ENCODE results near the gene ITGA3. TPM values are rescaled to one million over a fixed set of nuclear protein-coding genes. Genes with fewer than 3 reads are reported as not detected.

ITGA3 gene
- total RNA-seq, 1 donor from 2014 or later, result 222 TPM

GRCh38 chr17:50093246-50093645 is 37.3 kb downstream of the ITGA3 start:
- no peaks in the 10 kb centered on the region for H3K9me3 ChIP-seq
- H3K36me3 ChIP-seq, result peaks cover 38 to 45% of the 10 kb centered on the region in 2 donors
- DNase-seq (ENCODE audit: low spot score in 2 of 2), result no peak
- H3K27me3 ChIP-seq, result no peaks in the 10 kb centered on the region
- intact Hi-C loops (cut with DNase I), result no loop called here
- TF ChIP-seq CTCF (IDR thresholded peaks at IDR 0.05), result no peak
- H3K4me3 ChIP-seq, result no peak overlapping the region
- peak overlapping the region in 1 of 2 donors; percentile 73 for H3K27ac ChIP-seq
- H3K4me1 ChIP-seq, result peaks cover 6 to 14% of the 10 kb centered on the region in 2 donors

GRCh38 chr17:50093807-50094206 is 37.9 kb downstream of the ITGA3 start:
- H3K36me3 ChIP-seq, result peaks cover 35 to 45% of the 10 kb centered on the region in 2 donors
- DNase-seq (ENCODE audit: low spot score in 2 of 2), result no peak
- H3K4me3 ChIP-seq, result no peak overlapping the region
- peaks cover 6 to 14% of the 10 kb centered on the region in 2 donors for H3K4me1 ChIP-seq
- no peaks in the 10 kb centered on the region for H3K27me3 ChIP-seq
- intact Hi-C loops (cut with DNase I), result loop anchor here (1.0 to 2.0 kb wide), 2 partner anchors 67 to 203 kb away; no protein-coding TSS in a partner anchor
- H3K9me3 ChIP-seq, result no peaks in the 10 kb centered on the region
- TF ChIP-seq CTCF (IDR thresholded peaks at IDR 0.05), result no peak
- peak overlapping the region; percentile 62 to 73 for H3K27ac ChIP-seq

GRCh38 chr17:50094243-50094752 is 38.4 kb downstream of the ITGA3 start:
- intact Hi-C loops (cut with DNase I), result loop anchor here (1.0 to 2.0 kb wide), 2 partner anchors 67 to 203 kb away; no protein-coding TSS in a partner anchor
- peak; percentile 85 to 87 (median 87) for TF ChIP-seq CTCF (IDR thresholded peaks at IDR 0.05)
- Histone ChIP-seq H3K9me3 (no peaks in the 10 kb centered on the region), H3K36me3 (peaks cover 34 to 45% of the 10 kb centered on the region in 2 donors), H3K27me3 (no peaks in the 10 kb centered on the region), H3K4me3 (peak overlapping the region; percentile 78 to 84), H3K27ac (peak overlapping the region; percentile 62 to 73), H3K4me1 (peaks cover 6 to 14% of the 10 kb centered on the region in 2 donors)
- DNase-seq (ENCODE audit: low spot score in 2 of 2), result peak; percentile 44 to 95

- H3K4me3 ChIP-seq, result peak within 1 kb of the TSS; percentile 78 to 84
Observed at GRCh38 chr17:50094753-50095619, 39.1 kb downstream of the ITGA3 start, which contains the start of gene PDK2. TSS of gene PDK2 (plus strand) at chr17:50095351. CDS start at chr17:50095436, 85 bp downstream.

More at GRCh38 chr17:50094753-50095619, 39.1 kb downstream of the ITGA3 start, which contains the start of gene PDK2:
- peak; percentile 90 to 98 for DNase-seq (ENCODE audit: low spot score in 2 of 2)
- H3K9me3 ChIP-seq, result no peaks in the 10 kb centered on the region
- H3K27me3 ChIP-seq, result no peaks in the 10 kb centered on the region
- TF ChIP-seq CTCF (IDR thresholded peaks at IDR 0.05), result no peak
- peaks cover 6 to 16% of the 10 kb centered on the region in 2 donors for H3K4me1 ChIP-seq
- intact Hi-C loops (cut with DNase I), result loop anchor here (1.0 to 5.0 kb wide), 4 partner anchors 16 to 202 kb away; no protein-coding TSS in a partner anchor
- H3K36me3 ChIP-seq, result peaks cover 30 to 39% of the 10 kb centered on the region in 2 donors
- H3K27ac ChIP-seq, result peak within 1 kb of the TSS; percentile 75 to 87
